BLaER1 (cell line): ENCODE data around the gene LYSMD3.

Experiments
- H3K27ac ChIP-seq: shearing (Covaris generic); formaldehyde crosslinking; 2 replicates; pipeline ENCODE4 v1.8.1; 2022
- H3K27me3 ChIP-seq: shearing (Covaris generic); formaldehyde crosslinking; 2 replicates; pipeline ENCODE4 v1.8.1; 2022
- H3K36me3 ChIP-seq: shearing (Covaris generic); formaldehyde crosslinking; 2 replicates; pipeline ENCODE4 v1.8.1; 2022
- H3K4me1 ChIP-seq: shearing (Covaris generic); formaldehyde crosslinking; 2 replicates; pipeline ENCODE4 v1.8.1; 2022
- H3K4me2 ChIP-seq: shearing (Covaris generic); formaldehyde crosslinking; 2 replicates; pipeline ENCODE4 v1.8.1; 2022
- H3K4me3 ChIP-seq: shearing (Covaris generic); formaldehyde crosslinking; 2 replicates; pipeline ENCODE4 v1.8.1; 2022
- H3K9ac ChIP-seq: shearing (Covaris generic); formaldehyde crosslinking; 2 replicates; pipeline ENCODE4 v1.8.1; 2022
- H3K9me3 ChIP-seq: shearing (Covaris generic); formaldehyde crosslinking; 2 replicates; pipeline ENCODE4 v1.8.1; 2022
- H4K20me1 ChIP-seq: shearing (Covaris generic); formaldehyde crosslinking; 2 replicates; pipeline ENCODE4 v1.8.1; 2022
- Cebpa-rat ChIP-seq: shearing (Covaris generic); IDR thresholded peaks from 2 replicates; pipeline ENCODE4 v1.8.1; 2022

The LYSMD3 gene

DNA sequence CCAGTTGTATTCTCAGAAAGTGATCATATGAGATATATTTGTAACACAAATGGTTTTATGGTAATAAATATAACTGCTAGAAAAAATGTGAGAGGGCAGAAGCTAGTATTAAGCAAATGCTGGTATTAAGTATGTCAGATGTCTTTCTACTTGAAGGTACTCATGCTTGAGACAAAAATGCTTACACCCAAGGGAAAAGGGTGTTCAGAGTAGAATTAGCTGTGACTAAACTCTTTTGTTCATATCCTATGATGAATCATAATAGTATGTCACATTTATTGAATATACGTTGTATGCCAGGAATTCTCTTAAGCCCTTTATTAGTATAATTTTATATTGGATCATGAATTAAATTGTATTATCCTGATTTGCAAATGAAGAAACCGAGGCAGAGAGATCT lies 31.4 kb upstream of the LYSMD3 start:
- no peak overlapping the region for H3K27ac ChIP-seq
- H3K36me3 ChIP-seq: no peaks in the 10 kb centered on the region
- TF ChIP-seq Cebpa-rat: no peak
- H3K9me3 ChIP-seq: peaks cover 8% of the 10 kb centered on the region
- H3K4me1 ChIP-seq: no peaks in the 10 kb centered on the region
- H4K20me1 ChIP-seq: no peaks in the 10 kb centered on the region
- H3K4me2 ChIP-seq: no peak overlapping the region
- no peak overlapping the region for H3K9ac ChIP-seq
- no peaks in the 10 kb centered on the region for H3K27me3 ChIP-seq
- no peak overlapping the region for H3K4me3 ChIP-seq

GRCh38 chr5:90558344-90559192 lies 29.2 kb upstream of the LYSMD3 start, which contains the start of gene ADGRV1:
ADGRV1 (plus strand) TSS chr5:90558797; CDS start chr5:90558896, 99 bp downstream.
- no peak within 1 kb of the TSS for H3K27ac ChIP-seq
- no peak within 1 kb of the TSS for H3K9ac ChIP-seq
- H3K27me3 ChIP-seq: no peaks in the 10 kb centered on the region

GRCh38 chr5:90557871-90558270 lies 28.5 kb upstream of the LYSMD3 start:
- Histone ChIP-seq H3K4me2 (no peak overlapping the region), H3K9me3 (peaks cover 8% of the 10 kb centered on the region), H3K4me1 (no peaks in the 10 kb centered on the region), H3K27ac (no peak overlapping the region), H3K27me3 (no peaks in the 10 kb centered on the region), H4K20me1 (no peaks in the 10 kb centered on the region), H3K36me3 (no peaks in the 10 kb centered on the region), H3K4me3 (no peak overlapping the region), H3K9ac (no peak overlapping the region)
- no peak for TF ChIP-seq Cebpa-rat

More at GRCh38 chr5:90558344-90559192, 29.2 kb upstream of the LYSMD3 start, which contains the start of gene ADGRV1:
- no peaks in the 10 kb centered on the region for H3K36me3 ChIP-seq
- no peak within 1 kb of the TSS for H3K4me2 ChIP-seq
- H4K20me1 ChIP-seq: no peaks in the 10 kb centered on the region
- H3K4me1 ChIP-seq: no peaks in the 10 kb centered on the region
- no peak within 1 kb of the TSS for H3K4me3 ChIP-seq
- peaks cover 8% of the 10 kb centered on the region for H3K9me3 ChIP-seq
- TF ChIP-seq Cebpa-rat: no peak

DNA sequence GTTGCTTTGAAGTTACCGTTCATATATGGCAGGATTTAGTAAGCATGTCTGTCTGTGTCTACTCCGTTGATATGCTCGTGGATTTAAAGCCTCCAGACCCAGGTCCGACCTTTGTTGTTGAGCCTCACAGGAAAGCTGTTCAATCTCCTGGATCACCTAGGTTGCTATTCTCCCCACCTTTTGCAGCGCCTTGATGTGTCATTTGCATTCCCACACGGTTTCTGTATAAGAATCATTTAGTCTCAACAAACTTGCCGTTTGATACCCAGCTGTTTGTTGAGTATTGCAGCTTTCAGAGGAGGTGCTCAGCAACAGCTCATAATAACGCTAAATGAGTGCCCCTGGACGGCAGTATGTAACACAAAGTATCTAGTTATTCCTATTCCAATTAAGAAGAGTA lies 28.0 kb upstream of the LYSMD3 start:
- Histone ChIP-seq H3K9ac (no peak overlapping the region), H3K27ac (no peak overlapping the region), H4K20me1 (no peaks in the 10 kb centered on the region), H3K9me3 (peaks cover 8% of the 10 kb centered on the region), H3K4me1 (no peaks in the 10 kb centered on the region), H3K4me3 (no peak overlapping the region), H3K27me3 (no peaks in the 10 kb centered on the region), H3K4me2 (no peak overlapping the region), H3K36me3 (no peaks in the 10 kb centered on the region)
- TF ChIP-seq Cebpa-rat: no peak

DNA sequence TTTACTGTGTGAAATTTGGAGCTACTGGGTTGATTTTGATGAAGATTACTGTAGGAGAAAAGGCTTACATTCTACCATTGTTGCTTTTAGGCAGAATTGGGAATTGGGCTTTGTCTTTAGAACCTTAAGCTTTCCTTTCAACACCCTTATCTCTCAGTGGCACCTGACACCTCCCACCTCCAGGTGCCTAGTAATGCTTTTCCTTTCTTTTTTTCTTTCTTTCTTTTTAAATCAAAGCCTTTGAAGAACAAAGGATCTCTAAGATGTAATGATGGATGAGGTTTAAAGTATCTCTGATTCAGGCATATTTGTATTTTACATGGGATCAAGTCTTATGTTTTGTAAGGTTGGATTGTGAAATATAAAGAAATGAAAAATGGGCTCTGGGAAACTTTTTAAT lies 26.3 kb upstream of the LYSMD3 start:
- Histone ChIP-seq H3K27me3 (no peaks in the 10 kb centered on the region), H3K4me2 (no peak overlapping the region)

DNA sequence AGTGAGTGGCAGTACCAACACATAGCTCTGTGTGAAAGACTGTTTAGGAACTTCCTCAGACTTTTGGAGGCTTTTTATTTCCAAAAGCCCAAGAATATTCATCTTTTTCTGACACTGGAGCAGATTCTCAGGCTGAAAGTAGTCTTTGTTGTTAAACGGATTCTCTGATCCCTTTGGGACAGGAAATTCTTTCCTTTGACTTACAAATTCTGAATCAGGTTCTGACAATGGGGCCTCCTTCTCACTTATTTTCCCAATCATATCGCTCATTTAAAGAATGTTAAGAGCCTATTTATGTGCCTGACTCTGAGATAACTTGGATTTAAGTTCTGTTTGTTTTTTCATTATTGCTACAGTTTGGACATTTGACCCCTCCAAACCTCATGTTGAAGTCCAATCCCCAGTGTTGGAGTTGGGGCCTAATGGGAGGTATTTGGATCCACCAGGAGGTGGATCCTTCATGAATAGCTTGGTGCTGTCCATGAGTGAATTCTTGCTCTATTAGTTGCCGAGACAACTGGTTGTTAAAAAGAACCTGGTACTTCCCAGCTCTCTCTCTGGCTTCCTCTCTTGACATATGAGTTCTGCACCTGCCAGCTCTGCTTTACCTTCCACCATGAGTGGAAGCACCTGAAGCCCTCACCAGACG lies 25.1 kb upstream of the LYSMD3 start:
- Histone ChIP-seq H3K36me3 (no peaks in the 10 kb centered on the region), H4K20me1 (no peaks in the 10 kb centered on the region), H3K9me3 (peaks cover 8% of the 10 kb centered on the region), H3K27ac (no peak overlapping the region), H3K27me3 (no peaks in the 10 kb centered on the region), H3K9ac (no peak overlapping the region), H3K4me1 (peaks cover 15% of the 10 kb centered on the region; the same call in 1 of the 2 replicates), H3K4me3 (no peak overlapping the region), H3K4me2 (no peak overlapping the region)
- TF ChIP-seq Cebpa-rat: no peak

More for the DNA sequence above, 26.3 kb upstream of the LYSMD3 start:
- Histone ChIP-seq H3K4me3 (no peak overlapping the region), H3K9me3 (peaks cover 8% of the 10 kb centered on the region), H3K4me1 (peaks cover 11% of the 10 kb centered on the region; the same call in 1 of the 2 replicates), H3K36me3 (no peaks in the 10 kb centered on the region), H3K27ac (no peak overlapping the region), H3K9ac (no peak overlapping the region), H4K20me1 (no peaks in the 10 kb centered on the region)
- TF ChIP-seq Cebpa-rat: no peak

DNA sequence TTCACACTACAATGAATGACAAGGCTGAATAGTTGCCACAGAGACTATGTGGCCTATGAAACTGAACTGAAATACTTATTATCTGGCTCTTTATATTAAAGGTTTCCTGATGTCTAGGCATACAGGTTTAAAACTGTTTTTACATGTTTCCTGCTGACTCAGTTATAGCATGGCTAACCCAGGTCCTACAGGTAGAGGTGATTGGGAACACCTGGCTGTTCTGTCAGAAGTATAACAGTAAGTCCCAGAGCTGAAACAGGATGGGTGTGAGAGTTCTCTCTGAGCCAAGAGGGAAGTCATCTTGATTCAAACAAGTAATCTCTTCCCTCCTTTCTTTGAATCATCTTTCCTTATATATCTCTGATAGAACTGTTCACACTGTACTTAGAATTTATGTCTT lies 24.3 kb upstream of the LYSMD3 start:
- H3K4me2 ChIP-seq: no peak overlapping the region
- no peaks in the 10 kb centered on the region for H4K20me1 ChIP-seq
- TF ChIP-seq Cebpa-rat: no peak
- H3K9ac ChIP-seq: no peak overlapping the region
- no peak overlapping the region for H3K27ac ChIP-seq
- peaks cover 5% of the 10 kb centered on the region for H3K9me3 ChIP-seq
- no peaks in the 10 kb centered on the region for H3K27me3 ChIP-seq
- peaks cover 15% of the 10 kb centered on the region; the same call in 1 of the 2 replicates for H3K4me1 ChIP-seq
- no peaks in the 10 kb centered on the region for H3K36me3 ChIP-seq
- no peak overlapping the region for H3K4me3 ChIP-seq

DNA sequence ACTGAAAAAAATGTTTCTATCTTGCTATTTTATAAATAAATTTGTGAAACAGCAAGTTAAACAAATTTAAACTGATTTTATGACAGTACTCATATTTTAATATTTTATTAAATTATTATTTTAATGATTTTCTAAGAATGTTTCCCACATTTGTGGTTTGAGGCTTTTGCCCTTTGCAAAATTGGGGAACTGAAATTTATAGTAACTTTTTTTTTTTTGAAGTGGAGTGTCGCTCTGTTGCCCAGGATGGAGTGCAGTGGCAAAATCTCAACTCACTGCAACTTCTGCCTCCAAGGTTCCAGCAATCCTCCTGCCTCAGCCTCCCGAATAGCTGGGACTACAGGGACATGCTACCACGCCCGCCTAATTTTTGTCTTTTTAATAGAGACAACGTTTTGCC lies 22.0 kb upstream of the LYSMD3 start:
- TF ChIP-seq Cebpa-rat: no peak
- Histone ChIP-seq H3K4me2 (no peak overlapping the region), H3K27me3 (no peaks in the 10 kb centered on the region), H3K4me3 (no peak overlapping the region), H4K20me1 (no peaks in the 10 kb centered on the region), H3K27ac (no peak overlapping the region), H3K9ac (no peak overlapping the region), H3K36me3 (no peaks in the 10 kb centered on the region), H3K9me3 (no peaks in the 10 kb centered on the region), H3K4me1 (peaks cover 15% of the 10 kb centered on the region; the same call in 1 of the 2 replicates)

- H3K27ac ChIP-seq: no peak overlapping the region
- H3K4me3 ChIP-seq: no peak overlapping the region
- H3K4me2 ChIP-seq: peak overlapping the region; percentile 11; the same call in 1 of the 2 replicates
- no peaks in the 10 kb centered on the region for H4K20me1 ChIP-seq
- H3K9me3 ChIP-seq: no peaks in the 10 kb centered on the region
- H3K36me3 ChIP-seq: no peaks in the 10 kb centered on the region
- no peak overlapping the region for H3K9ac ChIP-seq
- H3K4me1 ChIP-seq: peaks cover 15% of the 10 kb centered on the region; the same call in 1 of the 2 replicates
- no peaks in the 10 kb centered on the region for H3K27me3 ChIP-seq
- TF ChIP-seq Cebpa-rat: peak; percentile 49; the same call in 1 of the 2 replicates
Observed at GRCh38 chr5:90550963-90551362, 21.6 kb upstream of the LYSMD3 start.

DNA sequence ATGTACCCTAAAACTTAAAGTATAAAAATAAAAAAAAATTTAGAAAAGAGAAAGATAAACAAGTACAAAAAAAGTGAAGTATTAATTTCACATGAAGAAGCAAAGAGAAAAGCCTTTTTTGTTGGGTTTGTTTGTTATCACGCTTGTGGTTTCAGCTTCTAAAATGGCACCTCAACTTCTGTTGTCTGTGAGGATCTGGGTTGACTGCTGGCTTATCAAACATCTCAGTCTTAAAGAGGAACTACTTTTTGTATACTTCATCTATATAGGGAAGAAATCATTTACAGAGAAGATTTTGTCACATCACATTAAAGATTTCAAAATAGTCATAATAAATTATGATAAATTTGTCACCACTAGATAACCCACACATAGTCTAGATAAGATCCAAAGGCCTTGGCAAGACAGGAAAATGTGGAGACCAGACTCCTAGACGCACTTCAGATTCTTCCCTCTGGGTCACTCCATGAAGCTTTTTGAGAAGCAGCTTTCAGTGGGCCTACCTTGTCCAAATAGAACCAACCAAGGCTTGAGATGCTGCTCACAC lies 20.4 kb upstream of the LYSMD3 start:
- Histone ChIP-seq H3K27me3 (no peaks in the 10 kb centered on the region), H3K4me1 (peaks cover 15% of the 10 kb centered on the region; the same call in 1 of the 2 replicates), H3K27ac (no peak overlapping the region), H3K36me3 (no peaks in the 10 kb centered on the region), H3K9ac (no peak overlapping the region), H4K20me1 (no peaks in the 10 kb centered on the region), H3K4me3 (no peak overlapping the region), H3K9me3 (no peaks in the 10 kb centered on the region), H3K4me2 (no peak overlapping the region)
- TF ChIP-seq Cebpa-rat: no peak
